GM23248 (cell line): ENCODE data around the gene PTPRN2.

ENCODE experiments used
- EZH2 ChIP-seq: fragments of 200-600 bp; sonication (generic); IDR thresholded peaks from 2 replicates; pipeline ENCODE4 v1.6.1; 2018; ENCODE audit warnings: antibody characterized with exemption, mild to moderate bottlenecking; ENCODE audit not compliant: insufficient read depth, poor library complexity, severe bottlenecking
- EZH2phosphoT487 ChIP-seq: fragments of 200-600 bp; sonication (generic); IDR thresholded peaks from 2 replicates; pipeline ENCODE4 v1.6.1; 2018; ENCODE audit warnings: antibody characterized with exemption, moderate library complexity, mild to moderate bottlenecking, low read depth; ENCODE audit not compliant: insufficient read depth

GRCh38 chr7:157712666-157713235, 874.9 kb downstream of the PTPRN2 start:
- no peak for TF ChIP-seq EZH2phosphoT487
- TF ChIP-seq EZH2, result no peak
